OCI-LY1 (cell line): ENCODE measurements around the gene DUSP5.

Experiments used
- H2AFZ ChIP-seq: fragments of 200-600 bp; sonication (generic), shearing (Covaris generic); 2 replicates; pipeline ENCODE4 v1.6.0; 2014; ENCODE audit warnings: antibody characterized with exemption, mild to moderate bottlenecking, low read length
- H3F3A ChIP-seq: fragments of 200-600 bp; sonication (generic), shearing (Covaris generic); 2 replicates; pipeline ENCODE4 v1.6.0; 2014; ENCODE audit warnings: mild to moderate bottlenecking, antibody characterized with exemption, low read length, moderate library complexity; ENCODE audit not compliant: insufficient read depth
- H3K27ac ChIP-seq: fragments of 200-600 bp; sonication (generic); 2 replicates; pipeline ENCODE4 v1.5.1; 2014; ENCODE audit warnings: low read length, mixed run types, mild to moderate bottlenecking, low read depth; ENCODE audit not compliant: poor library complexity, severe bottlenecking
- H3K27me3 ChIP-seq: fragments of 200-600 bp; sonication (generic); 2 replicates; pipeline ENCODE4 v1.6.0; 2014; ENCODE audit warnings: antibody characterized with exemption, mild to moderate bottlenecking, low read length, moderate library complexity; ENCODE audit not compliant: insufficient read depth
- H3K36me3 ChIP-seq: fragments of 200-600 bp; sonication (generic); 2 replicates; pipeline ENCODE4 v1.6.1; 2014; ENCODE audit warnings: mild to moderate bottlenecking, antibody characterized with exemption, low read length, moderate library complexity, mixed read lengths; ENCODE audit not compliant: insufficient read depth
- H3K4me1 ChIP-seq: fragments of 200-600 bp; sonication (generic); 2 replicates; pipeline ENCODE4 v1.5.1; 2014; ENCODE audit warnings: mild to moderate bottlenecking, low read length, moderate library complexity; ENCODE audit not compliant: insufficient read depth, severe bottlenecking
- H3K4me2 ChIP-seq: fragments of 200-600 bp; sonication (generic), shearing (Covaris generic); 2 replicates; pipeline ENCODE4 v1.6.1; 2014; ENCODE audit warnings: low read length
- H3K4me3 ChIP-seq: fragments of 200-600 bp; sonication (generic); 2 replicates; pipeline ENCODE4 v1.5.1; 2014; ENCODE audit warnings: low read length, low read depth, mild to moderate bottlenecking, mixed read lengths; ENCODE audit not compliant: poor library complexity, severe bottlenecking
- H3K79me2 ChIP-seq: fragments of 200-600 bp; shearing (Covaris generic); 2 replicates; pipeline ENCODE4 v1.6.1; 2016; ENCODE audit warnings: mixed run types, low read length, mixed read lengths; ENCODE audit not compliant: insufficient read depth
- H3K9ac ChIP-seq: fragments of 200-600 bp; sonication (generic), shearing (Covaris generic); 2 replicates; pipeline ENCODE4 v1.6.1; 2014; ENCODE audit warnings: mild to moderate bottlenecking, low read length, mixed read lengths
- H3K9me2 ChIP-seq: fragments of 200-600 bp; sonication (generic), shearing (Covaris generic); 2 replicates; pipeline ENCODE4 v1.6.1; 2014; ENCODE audit warnings: low read depth, mild to moderate bottlenecking, low read length, mixed read lengths
- H3K9me3 ChIP-seq: fragments of 200-600 bp; shearing (Covaris generic); 2 replicates; pipeline ENCODE4 v1.6.1; 2014; ENCODE audit warnings: low read length, mixed read lengths
- H4K20me1 ChIP-seq: fragments of 200-600 bp; sonication (generic), shearing (Covaris generic); 2 replicates; pipeline ENCODE4 v1.6.0; 2016; ENCODE audit warnings: mild to moderate bottlenecking, low read length; ENCODE audit not compliant: insufficient read depth
- CTCF ChIP-seq: fragments of 200-600 bp; sonication (generic), shearing (Covaris generic); IDR thresholded peaks from 2 replicates; pipeline ENCODE4 v1.5.1; 2017; ENCODE audit warnings: mild to moderate bottlenecking, antibody characterized with exemption, low read length, moderate library complexity, mixed read lengths
- EZH2 ChIP-seq: fragments of 200-600 bp; sonication (generic), shearing (Covaris generic); IDR thresholded peaks from 2 replicates; pipeline ENCODE4 v1.8.0; 2017; ENCODE audit warnings: borderline replicate concordance, mixed run types, mild to moderate bottlenecking, antibody characterized with exemption, low read length, moderate library complexity, mixed read lengths

Gene DUSP5

DNA sequence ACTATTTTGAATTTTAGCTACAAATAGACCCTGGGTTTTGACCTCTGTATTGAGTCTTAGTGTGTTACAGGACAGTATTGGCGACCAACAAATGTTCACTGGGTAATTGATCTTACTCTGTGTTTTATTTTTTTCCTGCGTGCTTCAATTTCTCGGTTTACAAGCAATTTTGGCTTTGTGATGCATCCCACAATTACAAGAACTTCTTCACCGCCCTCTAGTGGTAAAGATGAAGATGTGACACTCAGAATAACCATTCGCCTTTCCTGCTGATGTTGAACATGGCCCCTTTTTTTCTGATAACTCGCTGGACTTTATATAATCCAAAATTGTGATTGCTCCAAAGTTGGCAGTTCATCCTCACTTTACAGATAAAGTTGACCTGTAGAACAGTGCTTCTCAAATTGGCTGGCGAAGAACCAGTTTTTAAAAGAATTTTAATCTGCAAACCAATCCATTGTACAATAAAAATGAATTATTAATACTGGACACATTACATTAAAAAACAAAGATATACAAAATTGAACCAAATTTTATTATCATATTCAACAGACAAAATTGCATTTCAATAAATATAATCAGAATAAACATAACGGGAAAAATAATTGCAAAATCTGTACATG is 49.5 kb downstream of the DUSP5 start:
- Histone ChIP-seq H3K4me1 (peaks cover 10% of the 10 kb centered on the region), H3K9me2 (no peaks in the 10 kb centered on the region), H3K9ac (no peak overlapping the region; the same call in 1 of the 2 replicates), H2AFZ (no peak overlapping the region), H3K79me2 (no peaks in the 10 kb centered on the region), H3K4me3 (no peak overlapping the region), H3K36me3 (no peaks in the 10 kb centered on the region), H3F3A (no peaks in the 10 kb centered on the region), H3K27me3 (no peaks in the 10 kb centered on the region; the same call in 1 of the 2 replicates), H3K9me3 (0 out of 2 replicates have a peak, but pooled peaks cover under 1% of the 10 kb centered on the region), H4K20me1 (no peaks in the 10 kb centered on the region), H3K4me2 (no peak overlapping the region), H3K27ac (no peak overlapping the region)
- peak; percentile 90 for TF ChIP-seq CTCF
- no peak for TF ChIP-seq EZH2

DNA sequence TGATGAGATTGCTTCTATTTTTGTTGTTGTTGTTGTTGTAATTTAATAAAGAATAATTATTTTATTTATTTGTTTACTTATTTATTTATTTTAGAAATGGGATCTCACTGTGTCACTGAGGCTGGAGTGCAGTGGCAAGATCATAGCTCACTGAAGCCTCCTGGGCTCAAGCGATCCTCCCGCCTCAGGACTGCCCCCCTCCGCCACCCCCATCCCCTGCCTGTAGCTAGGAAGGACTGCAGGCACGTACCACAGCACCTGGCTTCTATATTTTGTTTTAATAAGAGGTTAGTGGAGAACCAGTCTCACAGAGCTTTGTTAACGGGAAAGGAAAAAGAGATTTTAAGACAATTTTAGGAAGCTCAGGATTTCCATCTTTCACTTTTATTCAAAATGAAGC is 50.3 kb downstream of the DUSP5 start:
- no peak overlapping the region for H3K27ac ChIP-seq
- H2AFZ ChIP-seq: no peak overlapping the region
- no peak overlapping the region for H3K4me2 ChIP-seq
- no peaks in the 10 kb centered on the region; the same call in 1 of the 2 replicates for H3K27me3 ChIP-seq
- no peak overlapping the region for H3K4me3 ChIP-seq
- TF ChIP-seq CTCF (no peak), EZH2 (no peak)
- no peaks in the 10 kb centered on the region for H3K9me2 ChIP-seq
- H3F3A ChIP-seq: no peaks in the 10 kb centered on the region
- no peaks in the 10 kb centered on the region for H3K79me2 ChIP-seq
- H4K20me1 ChIP-seq: no peaks in the 10 kb centered on the region
- 0 out of 2 replicates have a peak, but pooled peaks cover 2% of the 10 kb centered on the region for H3K9me3 ChIP-seq
- H3K36me3 ChIP-seq: no peaks in the 10 kb centered on the region
- no peak overlapping the region for H3K9ac ChIP-seq
- H3K4me1 ChIP-seq: peaks cover 10% of the 10 kb centered on the region

GRCh38 chr10:110549211-110549610 is 51.5 kb downstream of the DUSP5 start:
- Histone ChIP-seq H3K4me3 (no peak overlapping the region), H3K9ac (no peak overlapping the region), H4K20me1 (no peaks in the 10 kb centered on the region), H3K4me1 (peaks cover 10% of the 10 kb centered on the region), H3K79me2 (no peaks in the 10 kb centered on the region), H3K9me2 (no peaks in the 10 kb centered on the region), H3K27me3 (no peaks in the 10 kb centered on the region; the same call in 1 of the 2 replicates), H2AFZ (no peak overlapping the region), H3K36me3 (no peaks in the 10 kb centered on the region), H3K4me2 (no peak overlapping the region), H3K9me3 (0 out of 2 replicates have a peak, but pooled peaks cover 2% of the 10 kb centered on the region), H3K27ac (no peak overlapping the region), H3F3A (no peaks in the 10 kb centered on the region)
- TF ChIP-seq CTCF (no peak), EZH2 (no peak)
